Measurements from ENCODE around the gene RBMS3.

- no peak for TF ChIP-seq CTCF (conservative IDR thresholded peaks at IDR 0.05; ENCODE audit: low read length)
- no peak for TF ChIP-seq EZH2phosphoT487 (IDR thresholded peaks at IDR 0.05; ENCODE audit: borderline replicate concordance, low read depth, low read length)
These were observed 467.1 kb downstream of the RBMS3 start for GRCh38 chr3:29747991-29748390.

Data from OCI-LY7 (cell line).